IPS-NIHi7 (cell line): ENCODE measurements around the gene COL26A1.
A peak's percentile ranks its signal among the peaks of the same experiment; 100 is the strongest.
"Not testable (repeated sequence)": the region's sequence is repeated elsewhere in the genome, so short reads cannot be mapped to it uniquely, and the experiment has no call there.

Experiments used
- DNase-seq: peaks from one replicate; pipeline ENCODE4 v3.0.0; 2012; ENCODE audit warnings: mixed read lengths; ENCODE audit errors: extremely low spot score

Gene COL26A1

DNA sequence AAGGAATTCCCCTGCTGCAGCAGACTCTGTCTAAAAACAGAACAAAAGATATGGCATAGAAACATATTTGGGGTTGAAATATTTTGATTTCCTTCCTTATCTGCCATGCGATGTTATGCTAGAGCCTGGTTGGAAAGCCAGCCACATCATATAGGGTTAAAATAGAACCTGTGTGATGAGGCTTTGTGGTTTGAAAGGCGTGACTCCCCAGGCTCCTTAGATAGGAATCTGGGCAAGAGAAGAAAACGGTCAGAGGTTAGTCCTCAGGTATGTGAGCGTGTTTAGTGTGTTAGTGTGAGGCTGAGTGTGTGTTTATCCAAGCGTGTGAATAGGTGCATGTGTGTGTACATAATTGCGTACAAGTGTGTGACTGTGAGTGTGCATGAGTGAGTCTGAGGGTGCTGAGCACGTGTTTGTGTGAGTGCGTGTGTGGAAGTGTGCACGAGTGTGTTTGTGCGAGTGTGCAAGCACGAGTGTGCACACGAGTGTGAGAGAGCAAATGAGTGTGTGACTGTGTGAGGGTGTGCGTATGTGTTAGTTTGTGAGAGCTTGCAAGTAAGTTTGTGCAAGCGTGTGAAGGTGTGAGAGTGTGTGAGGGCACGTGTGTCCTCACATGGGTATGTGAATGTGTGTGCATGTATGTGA, 79.9 kb downstream of the COL26A1 start:
- no peak for DNase-seq

DNA sequence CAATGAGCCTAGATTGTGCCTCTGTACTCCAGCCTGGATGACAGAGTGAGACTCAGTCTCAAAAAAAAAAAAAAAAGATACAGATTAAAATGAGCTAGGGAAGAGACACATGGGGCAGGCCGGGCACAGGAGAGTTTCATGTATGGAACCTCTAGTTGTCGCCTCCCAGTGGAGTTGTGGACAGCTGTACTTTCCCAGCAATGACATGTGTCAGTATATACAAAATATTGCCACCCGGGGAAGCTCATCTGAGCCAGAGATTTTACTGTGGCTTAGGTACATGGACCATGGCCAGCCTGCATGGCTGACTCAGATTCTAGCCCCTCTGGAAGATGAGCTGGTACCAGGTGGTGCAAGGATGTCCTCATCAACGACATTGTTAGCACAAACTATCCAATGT, 87.4 kb downstream of the COL26A1 start:
- no peak for DNase-seq

DNA sequence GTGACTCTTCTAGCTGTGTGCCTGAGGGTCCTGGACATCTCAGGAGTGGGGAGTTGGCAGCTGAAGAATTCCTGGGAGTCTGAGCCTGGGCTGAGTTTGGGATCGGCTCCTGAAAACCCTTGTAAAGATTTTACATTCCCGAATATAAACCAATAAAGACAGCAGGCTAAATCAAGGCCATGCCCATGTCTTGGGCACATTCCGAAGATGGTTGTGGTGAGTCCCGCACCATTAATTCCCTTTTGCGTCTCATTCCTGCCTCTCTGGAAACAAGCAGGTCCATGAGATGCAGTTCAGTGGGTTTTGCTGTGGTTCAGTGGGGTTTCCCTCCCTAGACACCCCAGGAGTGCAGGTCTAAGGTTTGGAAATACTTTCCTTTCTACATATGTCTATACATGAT, 90.9 kb downstream of the COL26A1 start:
- DNase-seq, result no peak

DNA sequence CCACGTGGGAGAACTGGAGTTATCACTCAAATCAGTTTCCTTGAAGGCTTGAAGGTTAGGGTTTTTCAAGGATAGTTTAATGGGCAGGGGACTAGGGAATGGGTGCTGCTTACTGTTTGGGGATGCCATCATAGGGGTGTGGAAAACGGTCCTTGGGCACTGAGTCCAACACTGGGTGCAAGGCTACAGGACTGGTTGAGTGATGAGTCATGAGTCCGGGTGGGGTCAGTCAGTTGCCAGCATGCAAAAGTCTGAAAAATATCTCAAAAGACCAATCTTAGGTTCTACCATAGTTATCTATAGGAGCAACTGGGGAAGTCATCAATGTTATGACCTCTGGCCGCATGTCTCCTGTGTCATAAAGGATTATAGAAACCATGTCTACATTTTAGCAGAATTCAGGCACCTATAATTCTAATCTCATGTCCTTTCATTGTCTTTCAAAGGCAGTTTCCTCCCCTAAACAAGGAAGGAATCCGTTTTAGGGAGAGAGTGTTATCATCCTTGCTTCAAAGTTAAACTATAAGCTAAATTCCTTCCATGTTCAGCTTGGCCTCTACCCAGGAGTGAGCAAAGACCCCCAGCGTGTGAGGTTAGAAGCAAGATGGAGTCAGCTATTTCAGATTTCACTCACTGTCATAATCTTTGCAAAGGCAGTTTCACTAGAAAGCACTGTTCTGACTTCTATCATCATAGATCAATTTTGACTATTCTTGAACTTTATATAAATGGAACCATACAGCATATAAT, 94.5 kb downstream of the COL26A1 start:
- DNase-seq, result no peak

DNA sequence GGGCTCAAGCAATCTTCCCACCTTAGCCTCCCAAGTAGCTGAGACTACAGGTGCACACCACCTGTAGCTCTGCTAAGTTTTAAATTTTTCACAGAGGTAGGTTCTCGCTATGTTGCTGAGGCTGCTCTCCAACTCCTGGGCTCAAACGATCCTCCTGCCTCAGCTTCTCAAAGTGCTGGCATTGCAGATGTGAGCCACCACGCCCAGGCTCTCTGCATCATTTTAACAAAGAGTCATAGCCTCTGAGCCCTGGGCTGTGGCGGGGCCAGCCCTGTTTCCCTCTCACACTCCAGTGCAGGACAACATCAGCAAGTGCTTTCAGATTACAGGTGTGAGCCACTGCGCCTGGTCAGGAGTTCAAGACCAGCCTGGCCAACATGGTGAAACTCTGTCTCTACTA, 102.5 kb downstream of the COL26A1 start:
- DNase-seq, result no peak

DNA sequence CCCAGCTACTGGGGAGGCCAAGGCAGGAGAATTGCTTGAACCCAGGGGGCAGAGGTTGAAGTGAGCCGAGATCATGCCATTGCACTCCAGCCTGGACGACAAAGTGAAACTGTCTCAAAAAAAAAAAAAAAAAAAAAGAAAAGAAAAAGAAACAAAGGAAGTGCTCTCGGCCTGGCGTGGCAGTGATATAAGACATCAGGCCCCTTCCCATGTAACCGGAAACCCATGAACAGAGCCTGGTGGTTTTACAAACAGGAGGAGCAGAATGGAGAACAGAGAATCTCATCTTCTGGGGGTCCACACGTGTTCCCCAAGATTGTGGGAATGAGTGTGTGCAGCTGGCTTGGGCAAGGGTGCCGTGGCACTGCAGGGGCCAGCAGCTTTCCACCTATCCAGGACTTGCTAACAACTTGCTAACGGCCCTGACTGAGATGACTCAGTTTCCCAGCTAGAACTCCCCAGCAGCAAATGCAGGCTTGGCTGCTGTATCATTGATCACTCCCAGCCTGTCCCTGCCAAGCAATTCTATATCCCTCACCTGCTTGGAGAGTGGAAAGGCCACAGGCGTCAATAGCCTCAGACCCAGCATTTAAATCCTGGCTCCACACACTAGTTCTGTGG, 103.0 kb downstream of the COL26A1 start:
- no peak for DNase-seq

DNA sequence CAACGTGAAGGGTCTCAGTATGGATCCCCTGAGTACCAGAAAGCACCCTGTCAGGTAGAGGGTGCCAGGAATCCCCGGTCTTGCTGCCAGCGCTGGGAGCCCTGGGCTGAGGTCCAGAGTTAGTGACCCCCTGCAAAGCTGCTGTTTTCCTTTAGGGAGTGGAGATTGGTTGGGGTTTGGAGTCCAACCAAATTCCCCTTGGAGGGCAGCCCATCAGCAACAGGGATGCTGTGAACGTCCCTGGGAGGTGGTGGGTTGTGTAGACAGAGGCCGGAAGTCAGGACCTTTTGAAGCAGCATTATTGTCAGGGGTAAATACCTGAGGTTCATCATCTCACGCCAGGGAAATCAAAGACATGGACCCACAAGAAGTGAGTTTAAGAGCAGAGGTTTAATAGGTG, 104.2 kb downstream of the COL26A1 start:
- DNase-seq, result no peak

DNA sequence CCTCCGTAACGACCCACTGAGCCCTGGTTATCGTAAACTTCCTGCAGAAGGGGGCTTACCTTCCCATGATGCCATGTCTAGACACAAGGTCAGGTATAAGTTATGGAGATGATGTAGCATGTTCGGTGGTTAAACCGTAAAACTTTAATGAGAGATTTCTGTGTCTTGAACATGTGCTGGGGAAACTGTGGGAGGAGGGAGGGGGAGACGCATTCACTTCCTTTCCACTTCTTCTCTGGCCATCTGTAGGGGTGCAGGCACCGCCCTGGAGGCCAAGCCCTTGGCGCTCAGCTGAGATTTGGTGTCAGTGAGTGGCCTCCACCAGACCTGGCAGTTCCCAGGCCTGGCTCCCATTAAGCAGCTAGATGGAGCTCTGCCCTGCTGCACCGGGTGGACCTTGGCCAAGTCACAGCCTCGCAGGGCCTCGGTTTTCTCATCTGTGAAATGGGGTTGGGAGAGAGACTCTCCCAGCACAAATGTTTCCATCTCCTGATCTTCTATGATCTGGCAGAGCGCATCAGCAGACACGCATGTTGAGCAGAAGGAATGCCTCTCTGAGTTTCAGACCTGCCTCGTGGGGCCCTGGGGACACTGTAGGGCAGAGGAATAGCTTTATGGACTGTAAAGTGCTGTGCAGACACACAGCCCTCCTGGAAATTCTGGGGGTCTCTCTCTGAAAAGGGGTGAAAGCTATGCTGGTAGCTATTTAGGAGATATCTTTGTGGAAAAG, 106.0 kb downstream of the COL26A1 start:
- no peak for DNase-seq

DNA sequence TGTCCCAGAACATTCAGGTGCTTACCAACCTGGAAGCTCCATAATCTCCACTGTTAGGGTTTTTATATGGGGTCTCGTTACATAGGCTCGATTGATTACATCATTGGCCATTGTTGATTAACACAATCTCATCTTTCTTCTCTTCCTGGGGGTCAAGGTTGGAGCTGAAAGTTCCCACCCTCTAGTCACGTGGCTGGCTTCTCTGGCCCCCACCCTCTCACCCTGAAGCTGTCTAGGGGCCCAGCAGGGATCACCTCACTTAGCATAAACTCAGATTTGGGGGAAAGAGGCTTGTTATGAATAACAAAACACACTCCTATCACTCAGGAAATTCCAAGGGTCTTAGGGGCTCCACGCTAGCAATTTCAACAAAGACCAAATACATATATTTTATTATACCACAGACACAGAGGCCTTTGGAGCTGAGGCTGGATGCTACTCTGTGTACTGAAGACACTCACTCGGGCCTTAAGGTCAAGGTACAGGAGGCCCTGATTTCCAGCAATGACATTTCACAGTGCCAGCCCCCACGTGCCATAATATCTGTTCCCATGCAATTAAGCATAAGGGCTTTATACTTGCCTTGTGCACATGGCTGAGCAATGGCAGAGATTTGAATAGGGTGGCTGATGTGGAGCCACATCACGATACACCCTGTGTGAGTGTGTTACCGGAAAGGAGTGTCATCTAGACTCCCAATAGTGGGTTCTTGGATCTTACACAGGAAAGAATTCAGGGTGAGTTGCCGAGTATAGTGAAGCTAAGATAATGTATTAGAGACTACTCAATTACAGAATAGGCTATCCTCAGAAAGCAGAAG, 108.2 kb downstream of the COL26A1 start:
- DNase-seq, result no peak

DNA sequence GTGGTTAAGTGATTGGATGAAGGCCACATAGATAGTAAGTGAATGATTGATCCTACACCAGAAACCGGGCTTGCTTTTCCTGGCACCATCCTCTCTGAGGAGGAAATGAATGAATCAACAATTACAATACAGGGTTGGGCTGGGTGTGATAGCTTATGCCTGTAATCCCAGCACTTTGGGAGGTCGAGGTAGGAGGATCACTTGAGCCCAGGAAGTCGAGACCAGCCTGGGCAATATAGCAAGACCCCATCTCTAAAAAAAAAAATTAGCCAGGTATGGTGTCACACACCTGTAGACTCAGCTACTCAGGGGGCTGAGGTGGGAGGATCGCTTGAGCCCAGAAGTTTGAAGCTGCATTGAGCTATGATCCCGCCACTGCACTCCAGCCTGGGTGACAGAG, 111.5 kb downstream of the COL26A1 start:
- no peak for DNase-seq

DNA sequence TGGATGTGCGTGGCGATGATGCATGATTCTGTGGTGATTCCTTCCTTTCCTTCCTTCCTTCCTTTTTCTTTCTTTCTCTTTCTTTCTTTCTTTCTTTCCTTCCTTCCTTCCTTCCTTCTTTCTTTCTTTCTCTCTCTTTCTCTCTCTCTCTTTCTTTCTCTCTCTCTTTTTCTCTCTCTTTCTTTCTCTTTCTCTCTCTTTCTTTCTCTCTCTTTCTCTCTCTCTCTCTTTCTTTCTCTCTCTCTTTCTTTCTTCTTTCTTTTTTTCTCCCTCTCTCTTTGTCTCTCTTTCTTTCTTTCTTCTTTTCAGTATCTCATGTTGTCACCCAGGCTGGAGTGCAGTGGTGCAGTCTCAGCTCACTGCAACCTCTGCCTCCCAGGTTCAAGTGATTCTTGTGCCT, 113.0 kb downstream of the COL26A1 start:
- not testable (repeated sequence) for DNase-seq

DNA sequence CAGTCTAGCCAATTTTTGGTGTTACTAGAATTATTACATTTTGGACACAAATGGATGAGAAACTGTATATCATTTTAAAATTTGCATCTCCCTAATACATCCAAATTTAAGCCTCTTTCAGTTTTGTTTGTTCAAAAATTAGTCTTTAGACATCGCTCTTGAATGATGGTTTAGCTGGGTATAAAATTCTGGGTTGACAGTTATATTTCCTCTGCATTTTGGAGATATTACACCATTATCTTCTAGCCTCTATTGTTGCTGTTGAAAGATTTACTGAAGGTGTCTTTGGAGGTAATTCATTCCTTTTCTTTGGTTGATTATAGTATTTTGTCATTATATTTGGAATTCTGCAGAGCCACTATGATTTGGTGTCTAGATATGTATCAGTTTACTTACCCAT, 116.5 kb downstream of the COL26A1 start:
- no peak for DNase-seq

DNA sequence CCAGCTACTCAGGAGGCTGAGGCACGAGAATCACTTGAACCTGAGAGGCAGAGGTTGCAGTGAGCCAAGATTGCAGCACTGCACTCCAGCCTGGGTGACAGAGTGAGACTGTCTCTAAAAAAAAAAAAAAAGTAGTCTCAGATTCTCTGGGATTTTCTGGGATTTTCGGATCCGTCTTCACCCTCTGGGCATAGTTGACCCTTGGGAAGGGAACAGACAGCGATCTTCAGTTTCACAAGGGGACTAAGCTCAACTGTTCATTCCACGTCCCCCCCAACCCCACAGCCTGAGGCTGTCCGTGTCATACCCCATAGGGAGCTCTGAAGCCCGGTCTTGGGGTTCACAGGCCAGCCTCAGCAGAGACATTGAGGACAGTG, 123.4 kb downstream of the COL26A1 start:
- DNase-seq, result not testable (repeated sequence)

DNA sequence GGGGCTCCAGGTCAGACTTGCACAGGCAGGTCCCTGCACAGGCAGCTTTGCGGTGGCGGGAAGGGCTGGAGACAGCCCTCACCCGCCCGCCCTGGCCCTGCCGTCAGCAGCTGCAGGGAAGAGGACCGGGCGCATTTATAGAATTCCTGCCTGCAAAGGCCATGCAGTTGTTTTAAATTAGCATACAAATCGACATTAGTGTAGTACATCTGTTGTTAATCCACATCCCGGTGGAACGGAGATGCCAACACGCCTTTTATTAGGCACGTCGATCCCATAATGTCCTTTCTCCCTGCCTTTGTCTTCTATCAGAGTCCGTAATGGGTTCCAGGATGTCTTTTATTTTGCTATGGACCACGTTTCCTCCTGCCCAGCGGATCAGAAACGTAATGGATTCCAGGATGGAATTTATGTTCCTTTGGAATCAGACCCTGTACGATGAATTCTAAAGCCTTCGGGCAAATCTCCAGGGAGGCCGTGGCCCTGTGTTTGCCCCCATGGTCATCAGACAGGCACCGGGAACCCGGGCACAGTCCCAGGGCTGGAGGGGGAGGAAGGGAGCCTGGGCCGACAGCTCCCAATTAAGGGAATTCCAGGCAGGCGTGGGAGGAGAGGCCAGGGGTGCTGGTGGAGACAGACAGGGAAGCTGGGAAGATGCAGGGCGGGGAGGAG, 123.9 kb downstream of the COL26A1 start:
- peak; percentile 67 for DNase-seq

DNA sequence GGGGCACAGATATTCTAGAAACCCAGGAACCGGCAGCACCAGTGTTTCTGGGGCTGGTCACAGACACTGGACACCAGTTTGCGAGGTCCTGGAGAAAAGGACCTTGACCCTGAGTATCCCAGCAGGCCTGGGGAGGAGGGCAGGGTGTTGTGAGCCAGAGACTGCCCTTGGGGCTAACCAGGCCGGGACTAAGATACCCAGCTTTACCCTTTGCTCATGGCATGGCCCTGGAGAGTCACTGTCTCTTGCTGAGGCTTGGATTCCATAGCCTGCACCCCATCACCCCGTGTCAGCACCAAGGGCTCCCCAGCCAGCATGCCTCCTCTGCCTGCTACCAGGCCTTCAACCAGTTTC, 124.4 kb downstream of the COL26A1 start:
- DNase-seq, result no peak

DNA sequence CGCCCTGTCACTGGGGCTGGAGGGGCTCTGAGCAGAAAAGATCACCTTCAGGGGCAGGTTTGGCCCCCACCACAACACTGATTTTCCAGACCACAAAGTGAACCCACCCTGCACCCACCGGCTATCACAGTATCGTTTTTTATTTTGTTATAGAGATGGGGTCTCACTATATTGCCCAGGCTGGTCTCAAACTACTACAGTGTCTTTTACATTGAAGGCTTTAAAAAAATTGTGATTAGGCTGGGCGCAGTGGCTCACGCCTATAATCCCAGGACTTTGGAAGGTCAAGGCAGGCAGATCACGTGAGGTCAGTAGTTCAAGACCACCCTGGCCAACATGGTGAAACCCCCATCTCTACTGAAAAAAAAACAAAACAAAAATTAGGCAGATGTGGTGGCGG, 125.1 kb downstream of the COL26A1 start:
- DNase-seq, result no peak

DNA sequence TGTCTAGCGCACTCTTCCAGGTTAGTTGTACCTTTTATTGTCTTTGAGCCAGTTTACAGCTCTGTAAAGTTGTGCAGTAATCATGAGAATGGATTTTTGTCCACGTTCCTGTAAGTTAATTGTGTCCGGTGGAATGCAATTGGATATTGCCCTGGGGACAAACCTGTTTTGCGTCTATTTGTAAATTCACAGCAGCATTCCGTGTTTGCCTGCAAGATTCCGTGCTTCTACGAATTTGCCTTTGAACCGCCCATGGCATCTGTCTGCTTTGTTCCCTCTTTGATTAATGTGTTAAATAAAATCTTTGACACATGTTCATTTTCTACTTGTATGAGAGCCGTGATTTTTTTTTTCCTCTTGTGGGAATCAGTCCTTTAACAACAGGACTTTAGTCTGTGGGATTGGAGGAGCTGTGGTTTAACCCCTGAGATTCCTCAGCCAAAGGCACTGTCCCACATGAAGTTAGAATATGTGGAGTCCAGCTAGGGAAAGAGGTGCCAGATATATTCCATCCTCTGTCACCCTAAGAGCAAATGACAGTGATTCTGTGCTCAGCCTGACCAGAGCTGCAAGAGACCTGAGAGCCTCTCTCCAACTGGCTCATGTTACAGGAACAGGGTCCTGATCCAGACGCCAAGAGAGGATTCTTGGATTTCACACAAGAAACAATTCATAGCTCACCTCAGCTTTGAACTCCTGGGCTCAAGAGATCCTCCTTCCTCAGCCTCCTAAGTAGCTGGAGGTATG, 126.3 kb downstream of the COL26A1 start:
- no peak for DNase-seq

DNA sequence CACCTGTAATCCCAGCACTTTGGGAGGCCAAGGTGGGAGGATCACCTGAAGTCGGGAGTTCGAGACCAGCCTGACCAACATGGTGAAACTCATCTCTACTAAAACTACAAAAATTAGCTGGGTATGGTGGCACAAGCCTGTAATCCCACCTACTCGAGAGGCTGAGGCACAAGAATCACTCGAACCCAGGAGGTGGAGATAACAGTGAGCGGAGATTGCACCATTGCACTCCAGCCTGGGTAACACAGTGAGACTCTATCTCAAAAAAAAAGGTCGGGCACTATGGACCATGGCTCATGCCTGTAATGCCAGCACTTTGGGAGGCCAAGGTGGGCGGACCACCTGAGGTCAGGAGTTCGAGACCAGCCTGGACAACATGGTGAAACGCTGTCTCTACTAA, 127.8 kb downstream of the COL26A1 start:
- DNase-seq, result not testable (repeated sequence)

DNA sequence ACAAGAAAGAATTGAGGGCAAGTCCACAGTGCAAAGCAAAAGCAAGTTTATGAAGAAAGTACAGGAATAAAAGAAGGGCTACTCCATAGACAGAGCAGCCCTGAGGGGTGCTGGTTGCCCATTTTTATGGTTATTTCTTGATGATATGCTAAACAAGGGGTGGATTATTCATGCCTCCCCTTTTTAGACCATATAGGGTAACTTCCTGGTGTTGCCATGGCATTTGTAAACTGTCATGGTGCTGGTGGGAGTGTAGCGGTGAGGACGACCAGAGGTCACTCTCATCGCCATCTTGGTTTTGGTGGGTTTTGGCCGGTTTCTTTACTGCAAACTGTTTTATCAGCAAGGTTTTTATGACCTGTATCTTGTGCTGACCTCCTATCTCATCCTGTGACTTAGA, 128.8 kb downstream of the COL26A1 start:
- not testable (repeated sequence) for DNase-seq

DNA sequence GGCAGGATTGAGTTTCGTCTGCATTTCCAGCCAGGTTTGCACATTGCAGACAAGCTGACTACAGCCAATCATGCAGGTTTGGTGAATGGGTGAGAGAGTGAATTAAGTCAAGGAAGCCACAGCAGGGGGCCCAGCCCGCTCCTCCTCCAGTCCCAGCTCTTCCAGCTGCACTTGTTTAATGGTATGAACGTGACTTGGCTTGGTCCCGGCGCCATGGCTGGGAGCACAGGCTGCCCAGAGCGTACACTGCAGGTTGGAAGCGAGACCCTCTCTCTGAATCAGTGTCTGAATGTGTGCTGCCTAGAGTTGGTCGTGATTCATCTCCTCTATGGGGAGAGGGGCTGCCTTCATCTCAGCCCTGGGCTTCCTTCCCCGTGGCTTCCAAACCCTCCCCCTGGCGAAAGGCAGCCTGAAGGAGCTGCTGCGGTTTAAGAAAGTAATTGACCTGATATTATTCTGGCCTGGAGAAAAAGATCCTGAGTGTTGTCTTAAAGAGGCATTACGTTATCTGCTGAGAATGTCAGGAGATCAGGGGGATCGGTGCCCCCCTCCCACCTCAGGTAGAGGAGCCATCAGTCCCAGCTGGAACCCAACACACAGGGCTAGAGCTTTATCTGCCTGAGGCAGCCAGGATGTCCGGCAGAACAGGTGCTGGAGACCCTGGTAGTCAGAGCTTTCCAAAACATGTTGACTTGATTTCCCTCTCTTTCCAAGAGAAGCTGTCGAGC, 132.1 kb downstream of the COL26A1 start:
- peak; percentile 71 for DNase-seq
